Measurements from ENCODE around the gene QSOX2. TPM values are rescaled to one million over a fixed set of nuclear protein-coding genes. Genes with fewer than 3 reads are reported as not detected.

QSOX2 gene
- total RNA-seq, 4 donors from 2014 or later, result 2.9 to 7.1 (median 5.5) TPM

DNA sequence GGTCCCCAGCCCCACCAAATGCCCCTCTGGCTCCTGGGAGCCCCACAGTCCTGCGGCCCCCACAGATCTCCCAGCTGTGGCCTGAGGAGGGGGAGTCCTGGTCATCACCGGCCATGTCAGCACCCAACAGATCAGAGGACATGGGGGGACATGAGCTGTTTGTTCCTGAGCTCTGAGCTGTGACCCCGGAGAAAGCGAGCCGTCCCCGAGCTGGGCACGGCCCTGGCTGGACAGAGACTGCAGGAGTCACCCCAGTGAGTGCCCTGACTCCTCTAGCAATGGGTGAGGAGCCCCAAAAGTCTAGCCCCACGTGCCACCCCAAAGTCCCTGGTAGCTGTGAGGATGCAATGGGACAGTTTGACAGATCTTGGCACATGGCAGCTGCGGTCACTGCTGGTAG lies 32.6 kb upstream of the QSOX2 start:
- H3K4me1 ChIP-seq, result peaks cover 1 to 3% (median 2%) of the 10 kb centered on the region in 3 donors
- DNase-seq, result no peak
- H3K9me3 ChIP-seq, result no peaks in the 10 kb centered on the region
- intact Hi-C loops (cut with DNase I), result no loop called here
- peaks cover 0 to 92% (median 0%) of the 10 kb centered on the region in 4 donors for H3K27me3 ChIP-seq
- no peak overlapping the region for H3K27ac ChIP-seq
- WGBS, 2 donors, result 80 to 85% methylated on average over 1 to 2 of the region's 9 CpGs
- TF ChIP-seq CTCF (IDR thresholded peaks at IDR 0.05) (no peak), POLR2A (IDR thresholded peaks at IDR 0.05) (no peak)
- H3K4me3 ChIP-seq, result no peak overlapping the region
- H3K36me3 ChIP-seq, result no peaks in the 10 kb centered on the region

DNA sequence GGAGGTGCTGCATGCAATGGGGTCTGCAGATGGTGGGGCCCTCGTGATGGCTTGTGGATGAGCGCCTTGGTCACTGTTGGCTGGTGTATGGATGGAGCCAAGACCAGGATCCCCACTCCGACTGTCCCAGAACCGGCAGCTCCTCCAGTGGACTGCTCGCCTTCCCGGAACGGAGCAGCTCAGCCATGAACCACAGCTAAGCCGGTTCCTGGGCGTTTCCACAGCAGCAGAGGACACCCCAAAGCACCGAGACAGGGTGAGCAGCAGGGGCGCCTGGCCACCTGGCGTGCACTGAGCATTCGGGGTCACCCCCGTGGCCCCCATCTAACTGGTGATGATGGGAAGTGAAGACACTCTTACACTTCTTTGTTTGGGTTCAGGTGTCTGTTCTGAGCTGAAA lies 32.1 kb upstream of the QSOX2 start:
- no peak overlapping the region for H3K27ac ChIP-seq
- TF ChIP-seq POLR2A (IDR thresholded peaks at IDR 0.05), result no peak
- no peak for TF ChIP-seq CTCF (IDR thresholded peaks at IDR 0.05)
- no peaks in the 10 kb centered on the region for H3K4me1 ChIP-seq
- 79 to 80% methylated on average over 2 to 6 of the region's 14 CpGs for WGBS, 2 donors
- no peak overlapping the region for H3K4me3 ChIP-seq
- DNase-seq, result no peak
- intact Hi-C loops (cut with DNase I), result no loop called here
- H3K9me3 ChIP-seq, result no peaks in the 10 kb centered on the region
- no peaks in the 10 kb centered on the region for H3K36me3 ChIP-seq
- peaks cover 0 to 87% (median 0%) of the 10 kb centered on the region in 4 donors for H3K27me3 ChIP-seq

DNA sequence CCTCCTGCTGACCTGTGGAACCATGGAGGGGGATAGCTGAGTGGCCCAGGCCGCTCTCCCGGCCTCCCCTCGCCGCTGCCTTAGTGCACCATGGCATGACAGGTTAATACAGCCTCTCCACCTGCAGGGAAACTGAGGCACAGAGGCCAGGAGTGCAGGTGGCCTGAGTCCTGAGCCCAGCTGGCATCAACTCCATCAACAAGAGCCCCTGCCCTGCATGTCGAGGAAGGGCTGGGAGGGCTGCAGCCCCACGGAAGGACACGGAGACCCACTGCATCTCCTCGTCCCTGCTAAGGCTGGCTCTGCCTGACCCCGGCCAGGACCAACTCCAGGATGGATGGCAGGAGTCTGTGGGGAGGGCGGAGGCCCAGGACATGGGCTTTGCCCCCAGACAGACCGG lies 31.1 kb upstream of the QSOX2 start:
- DNase-seq, result no peak
- intact Hi-C loops (cut with DNase I), result no loop called here
- WGBS, 2 donors, result 70% methylated on average over 4 of the region's 11 CpGs; no CpG with 5 or more reads in 1 of the 2 donors
- TF ChIP-seq CTCF (IDR thresholded peaks at IDR 0.05) (no peak), POLR2A (IDR thresholded peaks at IDR 0.05) (no peak)
- H3K36me3 ChIP-seq, result no peaks in the 10 kb centered on the region
- no peak overlapping the region for H3K4me3 ChIP-seq
- H3K4me1 ChIP-seq, result no peaks in the 10 kb centered on the region
- H3K9me3 ChIP-seq, result no peaks in the 10 kb centered on the region
- H3K27me3 ChIP-seq, result peaks cover 0 to 77% (median 0%) of the 10 kb centered on the region in 4 donors
- no peak overlapping the region for H3K27ac ChIP-seq

- intact Hi-C loops (cut with DNase I), result no loop called here
- no peaks in the 10 kb centered on the region for H3K4me1 ChIP-seq
- 50 to 54% methylated on average over 8 of the region's 21 CpGs for WGBS, 2 donors
- no peaks in the 10 kb centered on the region for H3K9me3 ChIP-seq
- DNase-seq, result no peak
- H3K36me3 ChIP-seq, result no peaks in the 10 kb centered on the region
- TF ChIP-seq POLR2A (IDR thresholded peaks at IDR 0.05) (no peak), CTCF (IDR thresholded peaks at IDR 0.05) (no peak)
- H3K27me3 ChIP-seq, result peaks cover 0 to 68% (median 0%) of the 10 kb centered on the region in 4 donors
- H3K4me3 ChIP-seq, result no peak overlapping the region
- no peak overlapping the region for H3K27ac ChIP-seq
Measured at GRCh38 chr9:136275655-136276429, 30.2 kb upstream of the QSOX2 start.

GRCh38 chr9:136274786-136275654 lies 29.4 kb upstream of the QSOX2 start:
- DNase-seq, result no peak
- 63 to 69% methylated on average over 6 to 8 of the region's 28 CpGs for WGBS, 2 donors
- no peaks in the 10 kb centered on the region for H3K4me1 ChIP-seq

More at GRCh38 chr9:136274786-136275654, 29.4 kb upstream of the QSOX2 start:
- Histone ChIP-seq H3K36me3 (no peaks in the 10 kb centered on the region), H3K27me3 (peaks cover 0 to 62% (median 0%) of the 10 kb centered on the region in 4 donors), H3K4me3 (no peak overlapping the region), H3K9me3 (no peaks in the 10 kb centered on the region), H3K27ac (no peak overlapping the region)
- intact Hi-C loops (cut with DNase I), result no loop called here
- TF ChIP-seq POLR2A (IDR thresholded peaks at IDR 0.05) (no peak), CTCF (IDR thresholded peaks at IDR 0.05) (no peak)
